GM12874 (cell line): ENCODE data around the gene HSF5.

ENCODE experiments used
- CTCF ChIP-seq: IDR thresholded peaks from 2 replicates; pipeline ENCODE4 v1.5.1; 2011; ENCODE audit warnings: low read depth, mild to moderate bottlenecking, control low read depth, low read length, moderate library complexity; ENCODE audit not compliant: insufficient read depth

The HSF5 gene

DNA sequence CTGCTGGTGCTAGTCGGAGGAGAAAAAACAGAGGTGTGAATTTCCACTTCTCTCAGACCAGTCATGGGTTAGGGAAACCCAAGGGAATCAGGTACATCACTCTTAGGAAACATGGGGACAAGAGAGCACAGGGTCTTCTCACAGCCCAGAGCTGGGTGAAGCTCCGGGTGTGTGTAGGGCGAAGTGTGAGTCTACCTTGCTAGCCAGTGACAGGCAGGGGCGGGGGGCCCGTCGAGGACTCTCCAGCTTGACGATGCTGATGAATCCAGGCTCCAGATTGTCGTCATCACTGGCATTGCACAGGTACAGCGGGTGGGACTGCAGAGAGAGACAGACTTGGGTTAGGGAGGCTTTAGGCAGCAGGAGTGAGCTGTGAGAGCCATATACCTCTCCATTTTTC lies 117.5 kb downstream of the HSF5 start:
- no peak for TF ChIP-seq CTCF

DNA sequence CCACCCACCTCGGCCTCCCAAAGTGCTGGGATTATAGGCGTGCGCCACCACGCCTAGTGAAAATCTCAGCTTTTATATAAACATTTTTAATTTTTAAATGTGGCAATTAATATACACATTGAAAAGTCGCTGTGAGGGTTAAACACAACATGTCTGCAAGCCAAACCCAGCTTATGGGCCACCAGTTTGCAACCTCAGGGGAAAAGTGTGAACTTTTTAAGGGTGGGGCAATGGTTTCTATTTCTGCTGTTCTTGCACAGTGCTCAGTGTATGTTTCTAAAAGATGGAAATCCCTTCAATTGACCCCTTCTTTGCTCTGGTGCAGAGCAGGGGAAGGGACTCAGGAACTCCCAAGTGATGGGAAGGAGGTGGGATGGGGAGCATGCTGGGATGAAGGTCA lies 117.9 kb downstream of the HSF5 start:
- no peak for TF ChIP-seq CTCF
